Aorta (tissue), 5 donors: ENCODE data around the gene ATXN1. TPM values are rescaled to one million over a fixed set of nuclear protein-coding genes. Genes with fewer than 3 reads are reported as not detected.

Experiments used
- ATAC-seq: fragments of 200-7000 bp; cut with Tn5 transposase; one replicate; pipeline ENCODE4 v1.9.1; 2022; ENCODE audit warnings: moderate library complexity; ENCODE audit not compliant: low FRiP score
- DNase-seq, 2 donors: peaks; one replicate each; pipeline ENCODE4 v3.0.0-alpha.2; 2020
- H3K27ac ChIP-seq, 2 donors: one replicate each; pipeline ENCODE4 v1.5.1; 2013; ENCODE audit warnings: low read length in 2 of 2, mild to moderate bottlenecking in 2 of 2, moderate library complexity in 2 of 2, control low read depth in 1 of 2, inconsistent platforms in 1 of 2, low read depth in 1 of 2
- H3K27me3 ChIP-seq, 2 donors: one replicate each; pipeline ENCODE4 v1.6.1; 2013; ENCODE audit warnings: control low read depth in 1 of 2, low read length in 1 of 2, mild to moderate bottlenecking in 1 of 2, moderate library complexity in 1 of 2; ENCODE audit not compliant: insufficient read depth in 2 of 2, control insufficient read depth in 1 of 2
- H3K36me3 ChIP-seq, 2 donors: one replicate each; pipeline ENCODE4 v1.6.1; 2013; ENCODE audit warnings: control low read depth in 1 of 2, low read length in 1 of 2, mild to moderate bottlenecking in 1 of 2; ENCODE audit not compliant: insufficient read depth in 2 of 2, control insufficient read depth in 1 of 2
- H3K4me1 ChIP-seq, 2 donors: one replicate each; pipeline ENCODE4 v1.6.1; 2013; ENCODE audit warnings: low read length in 2 of 2, control low read depth in 1 of 2, mild to moderate bottlenecking in 1 of 2, moderate library complexity in 1 of 2; ENCODE audit not compliant: insufficient read depth in 2 of 2, control insufficient read depth in 1 of 2
- H3K4me3 ChIP-seq, 2 donors: one replicate each; pipeline ENCODE4 v1.5.1; 2013; ENCODE audit warnings: low read length in 2 of 2, control low read depth in 1 of 2, mild to moderate bottlenecking in 1 of 2
- H3K9me3 ChIP-seq: one replicate; pipeline ENCODE4 v1.6.1; 2013; ENCODE audit warnings: mild to moderate bottlenecking, low read length; ENCODE audit not compliant: control insufficient read depth
- WGBS, 2 donors: extraction: QIAGEN DNeasy Blood & Tissue Kit; methylation state at CpG; one replicate each; pipeline ENCODE4 v1.1.7; 2013; 5-methylcytosine and 5-hydroxymethylcytosine counted together
- intact Hi-C, 2 donors: fragments of 100-400 bp; cut with DNase I; formaldehyde crosslinking; loops; one replicate each; pipeline versions ENCODE4 v1.14.2 to v1.15.0; 2022
- polyA plus RNA-seq, 2 donors: library from polyadenylated mRNA; stranded (reverse); fragments of 200-250 nt; gene quantifications; one replicate each; pipeline ENCODE4 v1.2.3, GENCODE V29; 2013
- total RNA-seq, 2 donors: library from RNA; stranded (reverse); fragmentation: NEBNext Ultra II Directional; extraction: Animal tissue kit (Norgen Biotek cat#: 25700); gene quantifications; one replicate each; pipeline ENCODE4 v1.2.1, GENCODE V29; 2021
- donor health status: healthy with polysubstance abuse.
- donor health status: Bipolar disorder and iron deficiency.
- donor health status: DM: no; HTN: no; CAD: no.
- donor health status: DM: no; HTN: no; CAD: no.
- donor health status: DM: yes; HTN: yes; CAD: no.

ATXN1 gene
- total and polyA plus RNA-seq, 4 donors: 11.5 to 85.5 (median 45.8) TPM

DNA sequence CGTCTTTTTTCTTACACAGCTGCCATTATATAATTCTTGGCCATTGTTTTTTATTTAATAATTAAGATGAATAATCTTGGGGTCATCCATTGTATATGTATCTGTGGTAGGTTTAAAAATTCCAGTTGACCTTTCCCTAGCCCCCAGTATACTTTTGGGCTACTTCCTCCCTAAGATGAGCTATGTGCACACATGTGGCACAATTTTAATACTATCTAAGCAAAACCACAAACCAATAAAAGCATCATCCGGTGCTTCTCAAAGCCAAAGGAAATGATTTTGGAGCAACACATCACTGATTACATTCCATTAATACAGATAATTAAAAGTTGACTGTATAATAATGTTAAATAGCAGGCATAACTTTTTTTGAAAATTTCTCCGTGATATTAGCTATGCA is 161.2 kb downstream of the ATXN1 start:
- ATAC-seq: no peak
- intact Hi-C loops: no loop called here
- no peaks in the 10 kb centered on the region for H3K4me1 ChIP-seq
- no peaks in the 10 kb centered on the region for H3K9me3 ChIP-seq
- no peak overlapping the region for H3K4me3 ChIP-seq
- WGBS, 2 donors: 97 to 98% methylated on average over 3 of the region's 3 CpGs
- DNase-seq: no peak
- no peak overlapping the region for H3K27ac ChIP-seq
- H3K27me3 ChIP-seq: no peaks in the 10 kb centered on the region
- peaks cover 0 to 2% of the 10 kb centered on the region in 2 donors for H3K36me3 ChIP-seq

DNA sequence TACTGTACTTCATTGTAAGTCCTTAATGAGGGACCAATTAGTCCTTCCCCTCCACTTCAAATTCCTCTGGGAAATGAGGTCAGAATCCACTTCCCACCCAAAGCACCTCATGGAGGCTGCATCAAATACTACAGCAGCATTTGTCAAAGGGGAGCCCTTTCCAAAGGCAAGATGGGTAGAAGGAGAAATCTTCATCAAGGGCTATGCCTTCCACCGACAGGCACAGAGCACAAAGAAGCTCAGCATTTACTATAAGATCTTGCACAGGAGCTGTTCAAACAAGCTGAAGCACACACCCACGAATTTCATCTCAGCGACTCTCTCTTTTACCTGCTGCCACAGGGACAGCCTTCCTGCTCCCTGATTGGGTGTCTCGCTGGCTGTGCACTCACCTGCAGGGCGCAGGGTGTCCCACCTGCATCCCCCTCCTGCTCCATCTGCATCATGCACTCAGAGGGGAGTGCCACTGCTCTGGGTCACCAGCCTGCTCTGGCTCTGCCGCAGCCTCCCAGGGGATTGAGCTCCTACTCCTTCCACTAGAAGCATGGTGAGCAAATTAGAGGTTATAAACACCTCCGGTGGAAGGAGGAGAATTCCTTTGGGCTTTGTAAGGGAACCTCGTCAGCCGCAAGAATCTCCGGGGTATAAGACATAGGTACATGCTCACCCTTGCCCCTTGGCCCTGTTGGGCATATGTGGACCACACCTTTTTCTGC is 164.5 kb downstream of the ATXN1 start:
- ATAC-seq: no peak
- Histone ChIP-seq H3K27ac (no peak overlapping the region), H3K9me3 (no peaks in the 10 kb centered on the region), H3K27me3 (no peaks in the 10 kb centered on the region), H3K4me3 (no peak overlapping the region), H3K4me1 (no peaks in the 10 kb centered on the region), H3K36me3 (peaks cover 0 to 2% of the 10 kb centered on the region in 2 donors)
- intact Hi-C loops: no loop called here
- no peak for DNase-seq
- 80 to 86% methylated on average over 10 of the region's 10 CpGs for WGBS, 2 donors

DNA sequence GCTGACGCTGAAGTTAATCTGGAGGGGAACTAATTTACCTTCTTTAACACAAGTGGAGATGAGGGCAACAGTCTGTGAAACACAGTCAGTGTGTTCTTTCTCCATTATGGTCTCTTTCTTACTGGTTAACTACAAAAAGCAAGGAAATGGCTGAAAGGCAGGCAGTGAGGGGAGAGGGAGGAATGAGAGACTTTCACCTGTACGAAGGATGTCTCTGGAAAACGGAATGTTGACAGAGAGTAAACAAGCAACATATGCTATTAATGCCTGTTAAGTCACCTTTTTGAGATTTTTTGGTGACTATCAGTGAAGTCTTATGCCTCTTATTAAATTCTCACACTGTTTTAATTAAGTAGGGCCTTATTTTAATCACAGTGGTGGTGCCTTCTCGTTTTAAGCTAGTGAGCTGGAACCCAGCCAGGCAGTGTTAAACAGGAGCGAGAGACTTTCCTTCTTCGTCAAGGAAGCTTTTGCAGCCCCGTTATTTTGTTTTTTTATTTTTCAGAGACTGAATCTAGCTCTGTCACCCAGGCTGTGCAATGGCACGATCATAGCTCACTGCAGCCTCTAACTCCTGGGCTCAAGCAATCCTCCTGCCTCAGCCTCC is 165.6 kb downstream of the ATXN1 start:
- intact Hi-C loops: no loop called here
- Histone ChIP-seq H3K36me3 (peaks cover 0 to 2% of the 10 kb centered on the region in 2 donors), H3K27ac (no peak overlapping the region), H3K27me3 (no peaks in the 10 kb centered on the region), H3K4me3 (no peak overlapping the region), H3K4me1 (no peaks in the 10 kb centered on the region), H3K9me3 (no peaks in the 10 kb centered on the region)
- no peak for DNase-seq
- no peak for ATAC-seq
- WGBS, 2 donors: 70 to 89% methylated on average over 8 of the region's 8 CpGs

DNA sequence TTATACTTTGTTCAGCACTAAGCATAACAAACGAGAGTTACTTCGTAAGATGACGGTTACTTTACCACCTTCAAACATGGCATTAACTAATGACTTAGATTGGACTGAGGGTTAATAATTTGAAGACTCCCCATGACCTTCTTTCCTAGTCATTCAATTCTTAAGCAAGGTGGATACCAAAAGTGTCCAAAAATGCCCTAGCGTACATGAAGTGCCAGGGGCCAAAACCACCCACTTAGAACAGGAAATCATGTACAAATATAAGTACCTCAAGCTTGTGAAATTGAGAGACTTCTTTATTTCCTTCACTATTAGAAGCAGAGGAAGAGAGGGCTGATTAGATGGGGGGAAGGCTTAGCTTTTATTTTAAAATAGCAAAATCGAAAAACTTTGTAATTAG is 166.4 kb downstream of the ATXN1 start:
- DNase-seq: no peak
- 90 to 93% methylated on average over 5 of the region's 5 CpGs for WGBS, 2 donors
- Histone ChIP-seq H3K9me3 (no peaks in the 10 kb centered on the region), H3K4me3 (no peak overlapping the region), H3K36me3 (peaks cover 0 to 2% of the 10 kb centered on the region in 2 donors), H3K27me3 (no peaks in the 10 kb centered on the region), H3K4me1 (no peaks in the 10 kb centered on the region), H3K27ac (no peak overlapping the region)
- ATAC-seq: no peak
- intact Hi-C loops: no loop called here

DNA sequence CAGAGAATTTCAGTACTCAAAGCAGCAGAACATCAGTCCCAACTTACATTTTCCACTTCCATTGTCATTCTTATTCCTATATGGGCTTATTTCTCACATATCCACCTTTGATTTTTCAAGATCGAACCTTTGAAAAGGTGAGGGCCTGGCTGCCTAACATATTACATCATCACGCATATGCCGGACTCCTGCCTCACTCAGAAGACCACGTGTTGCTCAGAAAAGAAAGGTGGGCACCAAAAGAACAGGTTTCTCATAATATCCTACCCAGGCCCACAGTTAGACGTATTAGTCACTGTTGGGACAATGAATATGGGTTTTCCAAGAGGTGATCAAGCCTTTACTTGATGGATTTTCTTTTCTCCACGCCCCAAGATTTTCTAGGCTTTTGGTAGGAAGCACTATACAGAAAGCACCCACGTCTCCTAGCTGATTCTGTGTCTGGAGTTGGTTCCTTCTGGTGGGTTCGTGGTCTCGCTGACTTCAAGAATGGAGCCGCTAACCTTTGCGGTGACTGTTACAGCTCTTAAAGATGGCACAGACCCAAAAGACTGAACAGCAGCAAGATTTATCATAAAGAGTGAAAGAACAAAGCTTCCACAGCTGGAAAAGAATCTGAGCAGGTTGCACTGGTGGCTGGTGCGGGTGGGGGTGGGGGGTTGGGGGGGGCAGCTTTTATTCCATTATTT is 168.9 kb downstream of the ATXN1 start:
- ATAC-seq (no peak), DNase-seq (no peak)
- Histone ChIP-seq H3K9me3 (no peaks in the 10 kb centered on the region), H3K27ac (no peak overlapping the region), H3K36me3 (no peaks in the 10 kb centered on the region), H3K4me1 (no peaks in the 10 kb centered on the region), H3K27me3 (no peaks in the 10 kb centered on the region), H3K4me3 (no peak overlapping the region)
- WGBS, 2 donors: 89 to 93% methylated on average over 12 of the region's 12 CpGs
- intact Hi-C loops: no loop called here

DNA sequence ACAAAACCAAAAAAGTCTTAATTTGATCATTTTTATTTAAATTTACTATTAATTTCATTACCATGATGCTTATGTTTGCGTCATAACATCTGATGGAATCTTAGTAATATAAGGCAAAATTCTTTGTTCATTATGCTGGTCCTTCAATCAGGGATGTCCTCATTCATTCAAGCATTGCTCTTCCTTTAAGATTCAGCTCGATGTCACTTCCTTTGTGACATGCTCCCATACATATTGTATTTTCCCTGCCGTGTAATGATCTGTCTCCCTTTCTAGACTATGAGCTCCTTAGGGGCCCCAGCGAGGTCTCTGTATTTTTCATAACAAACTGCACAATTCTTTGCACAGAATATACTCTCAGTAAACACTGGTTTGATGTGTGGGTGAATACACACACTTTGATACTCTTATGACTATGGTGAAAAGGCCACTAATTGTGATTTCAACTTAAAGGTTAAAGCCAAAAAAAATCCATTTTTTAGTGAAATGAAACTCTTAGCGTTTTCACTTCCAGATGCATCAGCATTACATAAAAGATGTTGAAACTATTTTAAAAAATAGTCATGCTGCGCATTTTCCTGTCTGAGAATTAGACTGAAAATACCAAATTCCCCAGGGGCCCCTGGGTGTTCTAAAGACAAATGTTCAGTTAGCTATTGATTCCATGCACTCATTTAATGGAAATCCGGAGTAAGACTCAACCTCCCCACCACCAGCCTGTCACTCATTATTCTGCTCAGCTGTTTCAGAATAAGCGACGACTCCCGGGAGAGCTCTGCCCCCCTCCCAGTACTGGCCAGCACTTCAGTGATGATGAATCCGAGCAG is 169.7 kb downstream of the ATXN1 start:
- Histone ChIP-seq H3K36me3 (no peaks in the 10 kb centered on the region), H3K4me1 (no peaks in the 10 kb centered on the region), H3K4me3 (no peak overlapping the region), H3K9me3 (no peaks in the 10 kb centered on the region), H3K27ac (no peak overlapping the region), H3K27me3 (no peaks in the 10 kb centered on the region)
- intact Hi-C loops: no loop called here
- ATAC-seq (no peak), DNase-seq (no peak)
- WGBS, 2 donors: 57 to 74% methylated on average over 11 of the region's 11 CpGs

DNA sequence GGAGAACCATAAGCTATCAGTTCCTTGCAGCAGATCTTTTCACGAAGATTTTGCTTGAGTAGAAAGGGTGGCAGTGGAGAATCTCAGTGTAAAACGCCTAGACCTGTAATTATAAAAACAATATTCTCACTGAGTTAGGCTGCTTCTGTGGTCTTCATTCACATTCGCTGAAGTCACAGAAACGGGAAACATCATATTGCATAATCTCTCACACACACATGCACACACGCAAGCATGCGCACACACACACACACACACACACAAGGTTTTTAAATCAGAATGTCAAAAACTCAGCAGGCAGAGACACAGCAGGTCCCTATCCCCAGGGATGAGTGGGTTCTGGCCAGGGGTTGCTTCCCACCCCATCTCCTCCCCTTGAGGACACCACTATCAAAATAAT is 175.5 kb downstream of the ATXN1 start:
- Histone ChIP-seq H3K27me3 (no peaks in the 10 kb centered on the region), H3K4me1 (peaks cover 0 to 2% of the 10 kb centered on the region in 2 donors), H3K36me3 (no peaks in the 10 kb centered on the region), H3K4me3 (no peak overlapping the region), H3K27ac (no peak overlapping the region), H3K9me3 (no peaks in the 10 kb centered on the region)
- peak; percentile 30 for ATAC-seq
- WGBS, 2 donors: 88 to 90% methylated on average over 6 of the region's 6 CpGs
- no peak for DNase-seq
- intact Hi-C loops: no loop called here

DNA sequence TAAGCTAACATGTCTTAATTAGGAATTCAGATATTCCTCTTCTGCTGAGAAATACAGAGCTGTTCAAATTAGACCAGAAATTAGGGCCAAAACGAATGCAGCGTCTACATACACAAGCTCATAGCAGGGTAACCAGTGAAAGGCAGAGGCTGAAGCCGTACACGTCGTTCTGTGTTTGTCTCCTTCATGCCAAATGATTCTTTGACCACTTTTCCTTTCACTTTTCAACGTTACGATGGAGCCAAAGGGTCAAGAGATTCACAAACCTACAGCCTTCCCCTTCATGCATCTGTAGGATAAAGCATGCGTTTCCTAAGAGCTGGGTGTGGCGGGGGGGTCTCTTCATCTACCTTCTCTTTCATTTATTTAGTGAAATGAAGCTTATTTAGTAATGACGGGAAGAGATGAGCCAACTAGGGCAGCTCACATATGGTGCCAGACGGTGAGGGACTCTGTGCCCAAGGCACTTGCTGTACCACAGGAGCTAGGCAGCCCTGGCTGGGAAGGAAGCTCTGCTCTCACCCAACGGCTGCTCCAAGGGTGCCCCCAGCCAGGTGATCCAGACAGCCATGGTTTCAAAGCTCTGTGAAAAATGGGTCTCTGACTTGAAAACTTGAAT is 178.0 kb downstream of the ATXN1 start:
- ATAC-seq (no peak), DNase-seq (no peak)
- Histone ChIP-seq H3K36me3 (no peaks in the 10 kb centered on the region), H3K4me3 (no peak overlapping the region), H3K27ac (no peak overlapping the region), H3K27me3 (no peaks in the 10 kb centered on the region), H3K4me1 (peaks cover 0 to 2% of the 10 kb centered on the region in 2 donors), H3K9me3 (no peaks in the 10 kb centered on the region)
- 83 to 90% methylated on average over 12 of the region's 12 CpGs for WGBS, 2 donors
- intact Hi-C loops: no loop called here
